ENCODE data around the gene ERBB4. TPM values are rescaled to one million over a fixed set of nuclear protein-coding genes. Genes with fewer than 3 reads are reported as not detected.

The ERBB4 gene
- total RNA-seq, 4 donors from 2014 or later: 0.59 to 1.5 (median 0.83) TPM

- DNase-seq (ENCODE audit: low spot score in 2 of 2): no peak
- intact Hi-C loops (cut with DNase I; ENCODE audit: low total_unique reads): no loop called here
- no peak for TF ChIP-seq POLR2A (IDR thresholded peaks at IDR 0.05)
- no peak overlapping the region for H3K4me3 ChIP-seq (ENCODE audit: low read depth, poor library complexity, severe bottlenecking)
- WGBS, 2 donors: 20 to 27% methylated on average over 1 of the region's 1 CpG
These were observed 778.5 kb downstream of the ERBB4 start for GRCh38 chr2:211760103-211760502.

GRCh38 chr2:211756266-211756665 lies 782.3 kb downstream of the ERBB4 start:
- 87 to 92% methylated on average over 2 of the region's 2 CpGs for WGBS, 2 donors
- DNase-seq (ENCODE audit: low spot score in 2 of 2): no peak
- intact Hi-C loops (cut with DNase I; ENCODE audit: low total_unique reads): no loop called here
- no peak overlapping the region for H3K4me3 ChIP-seq (ENCODE audit: low read depth, poor library complexity, severe bottlenecking)
- TF ChIP-seq CTCF (IDR thresholded peaks at IDR 0.05): no peak
- no peak for TF ChIP-seq POLR2A (IDR thresholded peaks at IDR 0.05)

GRCh38 chr2:211755187-211755586 lies 783.4 kb downstream of the ERBB4 start:
- 89 to 97% methylated on average over 8 of the region's 8 CpGs for WGBS, 2 donors

GRCh38 chr2:211751848-211752247 lies 786.8 kb downstream of the ERBB4 start:
- intact Hi-C loops (cut with DNase I; ENCODE audit: low total_unique reads): no loop called here
- TF ChIP-seq CTCF (IDR thresholded peaks at IDR 0.05) (no peak), POLR2A (IDR thresholded peaks at IDR 0.05) (no peak)
- H3K4me3 ChIP-seq (ENCODE audit: low read depth, poor library complexity, severe bottlenecking): no peak overlapping the region
- no peak for DNase-seq (ENCODE audit: low spot score in 2 of 2)
- WGBS, 2 donors: 42 to 44% methylated on average over 3 of the region's 3 CpGs

More at GRCh38 chr2:211755187-211755586, 783.4 kb downstream of the ERBB4 start:
- TF ChIP-seq POLR2A (IDR thresholded peaks at IDR 0.05): no peak
- TF ChIP-seq CTCF (IDR thresholded peaks at IDR 0.05): no peak
- H3K4me3 ChIP-seq (ENCODE audit: low read depth, poor library complexity, severe bottlenecking): no peak overlapping the region
- DNase-seq (ENCODE audit: low spot score in 2 of 2): no peak
- intact Hi-C loops (cut with DNase I; ENCODE audit: low total_unique reads): no loop called here

- no peak for DNase-seq (ENCODE audit: low spot score in 2 of 2)
- intact Hi-C loops (cut with DNase I; ENCODE audit: low total_unique reads): no loop called here
- 91 to 100% methylated on average over 1 of the region's 1 CpG for WGBS, 2 donors
- no peak overlapping the region for H3K4me3 ChIP-seq (ENCODE audit: low read depth, poor library complexity, severe bottlenecking)
- no peak for TF ChIP-seq POLR2A (IDR thresholded peaks at IDR 0.05)
- TF ChIP-seq CTCF (IDR thresholded peaks at IDR 0.05): no peak
These were observed 790.3 kb downstream of the ERBB4 start for GRCh38 chr2:211748339-211748738.

GRCh38 chr2:211745295-211746097 lies 793.1 kb downstream of the ERBB4 start:
- TF ChIP-seq POLR2A (IDR thresholded peaks at IDR 0.05) (no peak), CTCF (IDR thresholded peaks at IDR 0.05) (no peak)
- DNase-seq (ENCODE audit: low spot score in 2 of 2): no peak
- no peak overlapping the region for H3K4me3 ChIP-seq (ENCODE audit: low read depth, poor library complexity, severe bottlenecking)
- intact Hi-C loops (cut with DNase I; ENCODE audit: low total_unique reads): no loop called here
- 38 to 40% methylated on average over 4 of the region's 4 CpGs for WGBS, 2 donors

Measured in lower leg skin (tissue), 4 donors.